ENCODE measurements around the gene GMDS.

DNA sequence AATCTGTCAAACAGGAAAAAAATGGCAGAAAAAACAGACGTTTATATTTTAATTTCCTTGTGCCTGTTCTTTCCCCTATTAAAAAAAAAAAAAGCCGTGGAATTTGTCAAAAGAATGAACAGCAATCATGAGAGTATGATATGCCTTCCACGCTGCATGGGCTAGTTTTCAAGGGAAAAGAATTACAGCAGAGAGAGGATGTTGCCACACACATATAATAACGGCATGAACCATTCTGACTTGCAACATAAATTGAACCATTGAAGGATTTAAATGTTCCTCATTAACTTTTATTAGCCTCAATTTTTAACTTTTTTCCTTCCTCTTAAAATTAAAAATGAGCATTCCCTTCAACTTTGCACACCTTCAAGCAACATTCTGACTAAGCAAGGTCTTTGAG is 333.9 kb downstream of the GMDS start:
- TF ChIP-seq HDAC6 (IDR thresholded peaks at IDR 0.05; ENCODE audit: low read depth, low read length) (no peak), ZNF274 (IDR thresholded peaks at IDR 0.05; ENCODE audit: borderline replicate concordance, extremely low read depth, low read length) (no peak), SIN3A (conservative IDR thresholded peaks at IDR 0.05 in 1 of 2, IDR thresholded peaks at IDR 0.05 in 1 of 2; ENCODE audit: low read depth in 1 of 2, low read length in 2 of 2) (no peak), TAF1 (IDR thresholded peaks at IDR 0.05; ENCODE audit: low read depth, low read length) (no peak)
